ENCODE measurements around the gene ATP11A.
"Not testable (repeated sequence)": the region's sequence is repeated elsewhere in the genome, so short reads cannot be mapped to it uniquely, and the experiment has no call there.

Gene ATP11A

GRCh38 chr13:112668924-112669323 is 20.9 kb upstream of the ATP11A start:
- DNase-seq (ENCODE audit: low read depth) = no peak
- no peak overlapping the region for H3K4me3 ChIP-seq (ENCODE audit: low read depth, low read length)

GRCh38 chr13:112669881-112670499 is 19.8 kb upstream of the ATP11A start:
- no peak for DNase-seq (ENCODE audit: low read depth)
- H3K4me3 ChIP-seq (ENCODE audit: low read depth, low read length) = no peak overlapping the region

GRCh38 chr13:112670864-112671263 is 19.0 kb upstream of the ATP11A start:
- DNase-seq (ENCODE audit: low read depth) = no peak
- no peak overlapping the region for H3K4me3 ChIP-seq (ENCODE audit: low read depth, low read length)

- no peak for DNase-seq (ENCODE audit: low read depth)
Observed at GRCh38 chr13:112671359-112671758, 18.5 kb upstream of the ATP11A start.

GRCh38 chr13:112672651-112673284 is 17.1 kb upstream of the ATP11A start:
- no peak overlapping the region for H3K4me3 ChIP-seq (ENCODE audit: low read depth, low read length)
- DNase-seq (ENCODE audit: low read depth) = no peak

More at GRCh38 chr13:112671359-112671758, 18.5 kb upstream of the ATP11A start:
- H3K4me3 ChIP-seq (ENCODE audit: low read depth, low read length) = no peak overlapping the region

- no peak overlapping the region for H3K4me3 ChIP-seq (ENCODE audit: low read depth, low read length)
- no peak for DNase-seq (ENCODE audit: low read depth)
Observed at GRCh38 chr13:112674412-112675365, 15.1 kb upstream of the ATP11A start.

GRCh38 chr13:112675366-112675756 is 14.5 kb upstream of the ATP11A start:
- no peak overlapping the region for H3K4me3 ChIP-seq (ENCODE audit: low read depth, low read length)
- no peak for DNase-seq (ENCODE audit: low read depth)

GRCh38 chr13:112677421-112677962 is 12.3 kb upstream of the ATP11A start:
- H3K4me3 ChIP-seq (ENCODE audit: low read depth, low read length); DNase-seq (ENCODE audit: low read depth): not testable (repeated sequence)

GRCh38 chr13:112679381-112679780 is 10.5 kb upstream of the ATP11A start:
- no peak overlapping the region for H3K4me3 ChIP-seq (ENCODE audit: low read depth, low read length)
- DNase-seq (ENCODE audit: low read depth) = no peak

- H3K4me3 ChIP-seq (ENCODE audit: low read depth, low read length) = no peak overlapping the region
- DNase-seq (ENCODE audit: low read depth) = no peak
Observed at GRCh38 chr13:112679932-112680677, 9.7 kb upstream of the ATP11A start.

GRCh38 chr13:112680741-112681360 is 9.0 kb upstream of the ATP11A start:
- no peak for DNase-seq (ENCODE audit: low read depth)
- H3K4me3 ChIP-seq (ENCODE audit: low read depth, low read length) = no peak overlapping the region

- no peak for DNase-seq (ENCODE audit: low read depth)
- no peak overlapping the region for H3K4me3 ChIP-seq (ENCODE audit: low read depth, low read length)
Observed at GRCh38 chr13:112683581-112683980, 6.3 kb upstream of the ATP11A start.

GRCh38 chr13:112684071-112684845 is 5.6 kb upstream of the ATP11A start:
- DNase-seq (ENCODE audit: low read depth) = no peak
- H3K4me3 ChIP-seq (ENCODE audit: low read depth, low read length) = no peak overlapping the region

- DNase-seq (ENCODE audit: low read depth); H3K4me3 ChIP-seq (ENCODE audit: low read depth, low read length): not testable (repeated sequence)
Observed at GRCh38 chr13:112685189-112685805, 4.5 kb upstream of the ATP11A start.

- H3K4me3 ChIP-seq (ENCODE audit: low read depth, low read length) = no peak overlapping the region
- DNase-seq (ENCODE audit: low read depth) = no peak
Observed at GRCh38 chr13:112685896-112686295, 3.9 kb upstream of the ATP11A start.

- DNase-seq (ENCODE audit: low read depth) = no peak
- no peak overlapping the region for H3K4me3 ChIP-seq (ENCODE audit: low read depth, low read length)
Observed at GRCh38 chr13:112686364-112686763, 3.5 kb upstream of the ATP11A start.

GRCh38 chr13:112686987-112687386 is 2.9 kb upstream of the ATP11A start:
- no peak overlapping the region for H3K4me3 ChIP-seq (ENCODE audit: low read depth, low read length)
- DNase-seq (ENCODE audit: low read depth) = no peak
